Heart left ventricle (tissue), 13 donors: ENCODE data around the gene MRPL38.

Experiments
- POLR2A ChIP-seq, 2 donors: fragments of 450-650 bp; IDR thresholded peaks; one replicate each; pipeline ENCODE4 v1.6.1; 2017; ENCODE audit warnings: antibody characterized with exemption in 2 of 2, mild to moderate bottlenecking in 2 of 2, moderate library complexity in 2 of 2
- TF ChIP-seq, protein P1 (sequence below), 12 donors: fragments of 200-600 bp; sonication (generic) in 4 of 12; IDR thresholded peaks; one replicate each; pipeline versions ENCODE4 v1.5.0 to v1.8.0; 2018 to 2022; ENCODE audit warnings: antibody characterized with exemption in 12 of 12, mild to moderate bottlenecking in 5 of 12
- donor health status: ischemic (EF 13 %, LVEDD 7.1; RV severe dilation, severe dysfunction).
- donor health status: DM: no; HTN: yes; CAD: no.
- donor health status: DM: no; HTN: no; CAD: no.
- donor health status: ischemic (EF 25% LVEDD 6.9; RV normal size, moderate dysfunction).
- donor health status: ischemic (EF 25% LVEDD 5.7; RV mildly dilated, moderate dysfunction).
- donor health status: ischemic (EF 35%, LVEDD 5.7; RV mildly dilated, moderate dysfunction).
- donor health status: nonischemic (EF 11% LVEDD 7.7; RV severe dilation, severe dysfunction).
- donor health status: DM: yes; HTN: yes; CAD: no.
- donor health status: PGD.
- donor health status: ischemic (EF 29% LVEDD 5.4; RV normal size, mild dysfunction).
- donor health status: nonischemic (EF 23%, LVEDD 6.1; RV moderate dilation, normal function).

GRCh38 chr17:75875940-75876189 is 28.8 kb downstream of the MRPL38 start:
- TF ChIP-seq, protein P1, sequence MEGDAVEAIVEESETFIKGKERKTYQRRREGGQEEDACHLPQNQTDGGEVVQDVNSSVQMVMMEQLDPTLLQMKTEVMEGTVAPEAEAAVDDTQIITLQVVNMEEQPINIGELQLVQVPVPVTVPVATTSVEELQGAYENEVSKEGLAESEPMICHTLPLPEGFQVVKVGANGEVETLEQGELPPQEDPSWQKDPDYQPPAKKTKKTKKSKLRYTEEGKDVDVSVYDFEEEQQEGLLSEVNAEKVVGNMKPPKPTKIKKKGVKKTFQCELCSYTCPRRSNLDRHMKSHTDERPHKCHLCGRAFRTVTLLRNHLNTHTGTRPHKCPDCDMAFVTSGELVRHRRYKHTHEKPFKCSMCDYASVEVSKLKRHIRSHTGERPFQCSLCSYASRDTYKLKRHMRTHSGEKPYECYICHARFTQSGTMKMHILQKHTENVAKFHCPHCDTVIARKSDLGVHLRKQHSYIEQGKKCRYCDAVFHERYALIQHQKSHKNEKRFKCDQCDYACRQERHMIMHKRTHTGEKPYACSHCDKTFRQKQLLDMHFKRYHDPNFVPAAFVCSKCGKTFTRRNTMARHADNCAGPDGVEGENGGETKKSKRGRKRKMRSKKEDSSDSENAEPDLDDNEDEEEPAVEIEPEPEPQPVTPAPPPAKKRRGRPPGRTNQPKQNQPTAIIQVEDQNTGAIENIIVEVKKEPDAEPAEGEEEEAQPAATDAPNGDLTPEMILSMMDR (IDR thresholded peaks at IDR 0.05) = no peak
- no peak for TF ChIP-seq POLR2A (IDR thresholded peaks at IDR 0.05)
